GM18870 (cell line): ENCODE data around the gene FGD2.
A peak's percentile ranks its signal among the peaks of the same experiment; 100 is the strongest.
"Not testable (repeated sequence)": the region's sequence is repeated elsewhere in the genome, so short reads cannot be mapped to it uniquely, and the experiment has no call there.

Experiments used
- ATAC-seq: cut with Tn5 transposase; IDR thresholded peaks from one replicate; pipeline ENCODE4 v1.9.1; 2021; ENCODE audit warnings: moderate library complexity; ENCODE audit not compliant: unreplicated experiment

FGD2 gene

DNA sequence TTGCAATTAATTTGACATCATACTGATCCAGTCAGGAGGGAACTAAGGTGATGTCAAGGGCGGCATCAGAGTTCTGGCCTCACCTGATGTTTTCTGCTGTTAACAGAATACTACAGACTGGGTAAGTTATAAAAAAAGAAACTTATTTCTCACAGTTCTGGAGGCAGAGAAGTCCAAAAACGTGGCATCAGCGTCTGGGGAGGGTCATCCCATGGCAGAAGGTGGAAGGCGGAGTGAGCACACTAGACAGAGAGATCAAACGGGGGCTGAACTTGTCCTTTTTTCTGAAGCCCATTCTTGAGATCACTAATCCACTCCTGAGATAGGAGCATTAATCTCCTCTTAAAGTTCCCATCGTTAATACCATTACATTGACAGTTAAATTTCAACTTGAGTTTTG lies 16.2 kb upstream of the FGD2 start:
- no peak for ATAC-seq

DNA sequence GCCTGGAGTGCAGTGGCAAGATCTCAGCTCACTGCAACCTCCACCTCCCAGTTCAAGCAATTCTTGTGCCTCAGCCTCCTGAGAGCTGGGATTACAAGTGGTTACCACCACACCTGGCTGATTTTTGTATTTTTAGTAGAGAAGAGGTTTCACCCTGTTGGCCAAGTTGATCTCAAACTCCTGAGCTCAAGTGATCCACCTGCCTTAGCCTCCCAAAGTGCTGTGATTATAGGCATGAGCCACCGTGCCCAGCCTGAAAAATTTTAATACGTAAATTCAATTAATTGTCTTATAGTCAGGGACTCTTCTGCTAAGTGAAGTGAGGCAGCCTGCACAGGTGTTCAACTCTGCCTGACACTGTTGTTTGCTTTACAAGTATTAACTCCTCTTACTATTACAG lies 15.1 kb upstream of the FGD2 start:
- ATAC-seq: not testable (repeated sequence)

DNA sequence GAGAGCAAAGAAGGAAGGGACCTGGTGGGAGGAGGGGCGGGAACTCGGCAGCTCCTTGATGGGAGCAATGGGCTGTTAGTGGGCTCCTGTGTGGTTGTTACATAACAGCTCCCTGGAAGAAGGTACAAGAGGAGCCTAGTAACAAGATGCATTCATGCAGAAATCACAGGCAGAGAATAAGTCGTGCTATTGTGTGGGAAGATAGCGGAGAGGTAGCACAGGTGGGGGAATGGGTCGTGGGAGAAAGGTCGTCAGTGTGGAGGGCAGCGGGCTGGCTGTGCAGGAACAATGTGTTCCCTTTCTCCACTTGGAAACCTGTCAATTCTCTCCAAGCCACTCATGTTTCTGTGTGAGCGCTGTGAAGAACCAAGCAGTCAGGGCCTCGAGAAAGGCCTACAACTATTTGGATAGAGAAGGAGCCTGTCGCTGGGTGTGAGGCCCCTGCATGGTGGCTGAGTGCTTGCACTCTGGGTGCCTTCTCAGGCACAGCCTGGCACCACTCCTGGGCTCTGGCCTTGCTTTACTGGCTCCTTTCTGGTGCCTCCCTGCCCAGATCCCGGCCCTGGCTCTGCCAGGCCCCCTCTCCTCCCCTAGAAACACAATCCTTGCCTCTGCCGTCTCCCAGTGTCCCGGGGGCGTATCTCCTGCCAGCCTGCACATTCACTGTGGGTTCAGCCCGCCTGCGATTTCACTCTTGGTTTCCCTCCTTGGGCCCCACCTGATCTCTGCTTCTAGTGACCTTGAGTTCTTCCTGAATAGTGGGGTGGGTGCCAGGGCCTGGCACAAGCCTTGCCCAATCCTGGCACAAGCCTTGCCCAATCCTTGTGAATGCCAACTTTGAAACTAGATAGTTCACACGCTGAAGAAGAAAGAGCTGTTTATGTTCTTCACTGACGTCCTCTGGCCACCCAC lies 7.4 kb upstream of the FGD2 start:
- ATAC-seq: no peak

DNA sequence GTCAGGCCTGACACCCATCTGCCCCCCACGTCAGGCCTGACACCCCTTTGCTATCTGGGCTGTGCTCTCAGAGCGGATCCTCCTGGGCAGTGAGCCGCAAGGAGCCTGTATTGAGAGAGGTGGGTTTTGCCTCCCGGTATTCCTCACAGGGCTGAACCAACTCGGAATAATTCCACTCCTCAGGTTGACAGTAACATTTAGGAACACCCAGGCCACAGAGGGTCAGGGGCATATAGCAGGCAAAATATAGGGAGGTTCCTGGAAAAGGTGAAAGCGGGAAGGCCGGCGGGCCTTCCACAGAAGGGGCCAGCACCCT lies 6.8 kb upstream of the FGD2 start:
- ATAC-seq: no peak

DNA sequence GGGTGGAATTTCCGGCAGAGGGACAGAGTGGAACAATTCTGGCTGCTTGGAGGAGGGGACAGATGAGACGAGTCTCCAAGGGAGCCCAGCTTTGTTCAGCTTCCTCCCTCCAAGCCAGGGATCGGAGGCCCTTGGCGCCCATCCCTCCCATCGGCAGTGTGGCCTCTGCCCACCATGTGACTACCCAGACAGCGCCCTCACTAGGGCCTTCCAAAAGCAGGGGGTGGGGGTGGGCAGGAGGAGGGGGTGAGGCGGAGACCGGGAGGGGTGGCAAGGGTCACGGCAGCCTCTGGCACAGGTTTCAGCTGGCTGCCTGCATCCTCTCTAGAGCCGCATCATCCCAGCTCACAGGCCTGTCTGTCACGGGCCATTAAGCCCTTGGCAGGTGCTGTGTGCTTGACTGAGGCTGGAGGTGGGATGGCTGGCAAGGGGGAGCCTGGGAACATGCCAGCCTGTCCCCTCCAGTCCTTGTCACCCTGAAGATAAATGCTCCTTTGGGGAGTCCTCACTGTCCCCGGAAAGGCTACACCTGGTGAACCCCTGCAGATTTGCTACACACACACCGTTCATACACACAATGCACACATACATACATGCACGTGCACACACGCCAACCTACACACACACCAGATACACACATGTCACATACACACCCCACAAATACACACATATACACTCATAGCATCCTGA lies 6.2 kb upstream of the FGD2 start:
- no peak for ATAC-seq

DNA sequence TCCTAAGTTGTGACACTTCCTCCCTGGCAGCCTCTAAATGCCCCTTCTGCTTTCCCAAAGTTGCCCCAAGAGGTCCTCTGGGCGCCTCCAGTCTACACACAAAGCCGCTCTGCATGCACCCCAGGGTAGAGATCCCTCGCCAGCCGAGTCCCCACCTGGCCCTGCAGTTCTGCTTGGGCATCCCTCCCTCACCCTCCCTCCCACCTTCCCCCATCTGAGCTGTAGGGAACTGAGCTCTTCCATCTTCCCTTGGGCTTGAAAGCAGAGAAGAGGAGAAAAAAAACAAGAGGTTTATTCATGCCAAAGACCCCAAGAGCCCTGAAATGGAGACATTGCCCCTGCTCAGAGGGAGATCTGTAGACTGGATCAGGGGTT lies 5.7 kb upstream of the FGD2 start:
- no peak for ATAC-seq

DNA sequence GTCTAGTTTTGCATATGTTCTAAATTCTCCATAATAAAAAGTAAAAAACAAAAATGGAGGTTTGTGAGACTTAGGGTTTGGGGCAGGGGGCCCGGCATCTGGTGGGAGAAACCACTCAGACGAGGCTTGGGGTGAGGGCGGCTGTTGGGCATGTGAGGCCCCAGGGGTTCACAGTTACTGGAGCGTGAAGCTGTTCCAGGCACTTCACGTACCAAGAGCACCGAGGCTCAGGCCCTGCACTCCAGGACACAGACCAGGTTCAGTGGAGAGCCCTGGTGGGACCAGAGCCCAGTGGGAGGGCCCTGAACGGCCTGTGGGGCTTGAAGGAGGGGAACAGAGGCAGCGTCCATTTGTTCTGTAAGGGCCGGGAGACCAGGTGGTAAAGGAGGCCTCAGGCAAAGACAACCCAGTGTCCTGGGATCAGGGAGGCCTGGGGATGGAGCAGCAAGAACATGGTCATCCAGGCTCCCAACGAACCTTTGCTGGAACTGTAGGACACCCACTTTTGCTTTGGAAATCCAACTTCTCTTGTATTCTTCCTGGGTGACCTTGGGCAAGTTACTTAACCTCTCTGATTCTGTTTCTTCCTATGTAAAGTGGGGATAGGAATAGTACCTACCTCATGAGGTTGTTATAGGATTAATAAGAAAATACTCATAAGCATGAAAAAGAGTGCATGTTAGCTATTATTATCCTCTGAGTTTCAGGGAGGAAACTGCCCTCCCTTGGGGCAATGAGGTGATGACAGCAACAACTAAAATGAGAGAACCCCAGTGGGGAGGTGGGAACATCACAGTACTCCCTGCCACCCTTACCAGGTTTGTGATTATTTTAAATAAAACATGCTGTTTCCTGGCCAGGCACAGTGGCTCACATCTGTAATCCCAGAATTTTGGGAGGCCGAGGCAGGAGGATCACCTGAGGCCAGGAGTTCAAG lies 1.1 kb upstream of the FGD2 start:
- no peak for ATAC-seq

DNA sequence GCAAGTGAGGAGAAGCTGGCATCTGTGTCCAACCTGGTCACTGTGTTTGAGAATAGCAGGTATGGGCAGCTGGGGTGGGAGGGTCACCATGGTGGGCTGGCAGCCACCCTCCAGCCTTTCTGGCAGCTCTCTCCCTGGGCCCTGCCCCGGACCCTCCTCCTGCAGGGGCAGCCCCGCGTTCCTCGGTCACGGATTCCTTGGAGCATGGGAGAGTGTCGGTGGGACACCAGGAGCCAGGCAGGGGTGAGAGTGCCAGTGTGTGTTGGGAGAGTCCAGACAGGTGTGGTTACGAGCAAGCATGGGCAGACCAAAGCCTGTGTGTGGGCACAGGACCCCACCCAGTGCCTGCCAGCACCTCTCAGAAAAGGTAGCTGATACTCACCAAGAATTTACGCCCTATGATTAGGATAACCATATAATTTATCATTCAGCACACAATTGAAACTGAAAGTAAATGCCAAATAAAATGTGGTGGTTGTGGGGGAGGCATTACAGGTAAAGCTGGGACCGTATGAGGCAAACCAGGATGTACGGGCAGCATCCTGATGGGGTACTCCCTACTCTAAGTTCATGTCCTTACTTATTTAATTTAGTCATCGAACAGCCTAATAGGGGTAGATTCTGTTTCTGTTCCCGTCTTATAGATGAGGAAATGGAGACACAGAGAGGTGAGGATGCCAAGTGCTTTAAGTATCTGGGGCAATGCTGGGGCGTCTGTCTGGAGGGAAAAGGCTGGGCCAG lies 542 bp downstream of the FGD2 start:
- ATAC-seq: peak; percentile 9

DNA sequence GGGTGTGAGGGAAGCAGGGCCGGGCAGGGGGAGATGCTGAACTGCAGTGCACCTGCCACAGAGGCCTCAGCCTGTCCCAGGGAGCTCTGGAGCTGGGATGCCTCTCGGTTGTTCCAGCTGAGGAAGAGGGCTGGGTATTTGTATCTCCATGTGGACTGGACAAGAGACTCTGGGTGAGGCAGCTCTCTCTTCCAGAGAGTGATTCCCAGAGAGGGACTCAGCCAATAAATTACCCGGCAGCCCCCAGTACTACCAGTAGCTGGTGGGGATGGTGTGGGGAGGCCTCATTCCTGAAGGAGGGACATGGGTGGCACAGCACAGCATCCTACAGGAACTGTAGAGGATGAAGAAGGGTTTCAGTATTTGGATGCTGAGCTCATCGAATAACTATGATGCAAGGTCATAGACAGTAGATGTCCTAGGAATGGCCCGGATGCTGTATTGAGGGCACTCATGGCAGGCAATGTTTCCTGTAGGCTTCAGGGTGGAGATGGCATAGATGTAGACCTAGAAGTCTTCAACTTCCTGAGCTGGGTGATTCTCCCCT lies 1.4 kb downstream of the FGD2 start:
- no peak for ATAC-seq

DNA sequence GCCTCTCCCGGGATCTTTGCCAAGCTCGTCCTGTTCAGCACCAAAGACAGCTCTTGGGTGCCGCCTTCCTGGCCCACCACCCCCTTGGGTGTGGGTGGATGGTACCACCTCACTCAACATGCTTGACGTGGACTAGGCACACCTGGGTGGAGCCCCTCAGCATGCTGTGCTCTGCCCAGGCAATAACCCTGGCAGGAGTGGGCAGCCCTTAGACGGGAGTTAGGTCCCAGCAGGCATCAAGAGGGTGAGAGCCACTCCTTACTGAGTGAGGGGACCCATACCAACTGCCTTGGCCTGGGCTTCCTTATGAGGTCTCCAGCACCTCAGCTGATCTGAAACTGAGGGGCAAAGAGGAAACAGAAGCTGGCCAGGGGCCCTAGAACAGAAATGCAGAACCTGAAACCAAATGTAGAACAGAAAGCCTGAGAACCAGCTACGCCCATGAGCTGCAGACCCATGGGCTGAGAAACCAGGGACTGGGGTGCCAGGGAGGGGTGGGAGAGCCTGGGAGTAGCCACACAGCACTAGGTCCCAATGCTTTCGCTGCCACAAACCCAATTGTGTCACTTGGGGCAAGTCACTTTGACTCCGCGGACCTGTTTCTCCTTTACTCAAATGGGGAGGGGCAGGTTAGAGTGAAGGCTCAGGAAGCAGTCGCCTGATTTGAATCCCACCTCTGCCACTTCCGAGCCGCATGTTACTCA lies 2.0 kb downstream of the FGD2 start:
- ATAC-seq: no peak

DNA sequence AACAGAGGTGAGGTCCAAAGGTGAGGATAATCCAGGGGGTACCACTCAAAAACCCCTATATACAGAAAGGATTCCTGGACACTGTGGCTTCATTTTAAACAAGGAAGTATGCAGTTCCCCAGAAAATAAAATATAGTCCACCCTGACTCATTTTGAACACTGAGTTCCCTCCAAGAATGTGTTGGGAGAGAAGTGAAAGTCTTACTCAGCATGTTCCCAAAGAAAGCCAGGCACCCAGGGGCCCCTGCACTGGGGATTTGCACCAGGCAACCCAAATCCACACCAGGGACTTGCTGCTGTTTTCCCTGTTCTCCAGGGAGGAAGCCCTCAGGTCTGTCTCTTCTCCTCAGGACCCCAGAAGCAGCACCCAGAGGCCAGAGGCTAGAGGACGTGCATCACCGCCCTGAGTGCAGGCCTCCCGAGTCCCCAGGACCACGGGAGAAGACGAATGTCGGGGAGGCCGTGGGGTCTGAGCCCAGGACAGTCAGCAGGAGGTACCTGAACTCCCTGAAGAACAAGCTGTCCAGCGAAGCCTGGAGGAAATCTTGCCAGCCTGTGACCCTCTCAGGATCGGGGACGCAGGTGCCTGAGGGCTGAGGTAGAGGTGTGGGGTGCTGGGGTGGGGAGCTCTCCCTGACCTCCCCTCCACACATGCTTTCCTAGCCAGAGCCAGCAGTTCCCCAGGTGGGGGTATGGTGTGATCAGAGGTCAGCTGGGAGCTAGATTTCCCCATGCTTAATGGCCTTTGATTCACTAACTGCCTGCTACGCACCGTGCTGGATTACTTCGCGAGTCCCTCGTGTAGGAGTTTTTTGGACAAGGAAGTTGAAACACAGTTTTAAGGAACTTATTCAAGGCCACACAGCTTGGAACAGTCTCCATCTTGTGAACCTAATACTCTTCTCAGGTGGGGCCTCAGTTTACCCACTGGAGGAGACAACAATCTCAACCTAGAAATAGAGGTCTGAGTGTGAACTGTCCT lies 3.3 kb downstream of the FGD2 start:
- ATAC-seq: no peak

DNA sequence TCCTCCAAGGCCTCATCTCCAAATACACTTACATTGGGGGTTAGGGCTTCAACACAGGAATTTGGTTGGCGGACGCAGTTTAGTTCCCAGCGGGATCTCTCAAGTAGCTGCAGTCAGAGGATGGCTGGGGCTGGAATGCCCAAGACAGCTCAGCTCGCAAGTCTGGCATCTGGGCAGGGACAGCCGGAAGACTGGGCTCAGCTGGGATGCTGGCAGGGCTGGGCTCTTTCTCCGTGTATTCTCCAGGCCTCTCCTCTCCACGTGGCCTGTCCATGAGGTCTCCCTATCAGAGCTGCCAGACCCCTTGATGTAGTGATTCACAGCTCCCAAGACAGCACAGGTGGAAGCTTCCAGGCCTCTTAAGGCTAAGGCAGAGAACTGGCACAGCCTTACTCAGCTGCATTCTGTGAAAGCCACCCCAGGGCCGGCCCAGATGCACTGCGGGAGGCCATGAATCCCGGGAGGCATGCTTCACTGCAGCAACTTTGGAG lies 5.0 kb downstream of the FGD2 start:
- ATAC-seq: no peak

DNA sequence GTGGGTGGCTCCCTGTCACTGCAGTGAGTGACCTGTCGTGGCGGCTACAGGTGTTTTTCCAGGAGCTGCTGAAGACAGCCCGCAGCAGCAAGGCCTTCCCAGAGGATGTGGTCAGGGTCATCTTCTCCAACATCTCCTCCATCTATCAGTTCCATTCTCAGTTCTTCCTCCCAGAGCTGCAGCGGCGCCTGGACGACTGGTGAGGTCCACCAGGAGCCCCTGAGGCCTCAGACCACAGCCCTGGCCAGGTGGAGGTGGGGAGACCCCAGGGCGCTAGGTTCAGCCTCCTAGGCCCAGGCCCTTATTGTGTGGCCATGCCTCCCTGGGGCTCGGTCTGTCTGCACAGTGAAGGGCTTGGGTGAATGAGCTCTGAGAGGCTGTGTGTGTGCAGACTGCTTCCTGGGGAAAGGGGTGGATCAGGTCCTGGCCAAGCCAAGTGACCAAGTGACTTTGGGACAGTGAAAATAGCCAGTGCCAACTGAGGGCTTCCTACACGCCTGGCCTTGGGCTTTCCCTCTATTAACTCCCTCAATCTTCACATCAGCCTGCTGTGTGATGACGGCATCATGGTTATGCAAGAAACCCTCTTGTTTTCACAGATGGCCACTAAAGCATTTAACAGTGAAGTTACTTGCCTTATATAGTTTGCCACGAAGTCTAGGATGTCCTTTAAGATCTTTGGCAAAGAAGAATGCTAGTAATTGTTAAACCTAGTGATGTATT lies 6.4 kb downstream of the FGD2 start:
- no peak for ATAC-seq

DNA sequence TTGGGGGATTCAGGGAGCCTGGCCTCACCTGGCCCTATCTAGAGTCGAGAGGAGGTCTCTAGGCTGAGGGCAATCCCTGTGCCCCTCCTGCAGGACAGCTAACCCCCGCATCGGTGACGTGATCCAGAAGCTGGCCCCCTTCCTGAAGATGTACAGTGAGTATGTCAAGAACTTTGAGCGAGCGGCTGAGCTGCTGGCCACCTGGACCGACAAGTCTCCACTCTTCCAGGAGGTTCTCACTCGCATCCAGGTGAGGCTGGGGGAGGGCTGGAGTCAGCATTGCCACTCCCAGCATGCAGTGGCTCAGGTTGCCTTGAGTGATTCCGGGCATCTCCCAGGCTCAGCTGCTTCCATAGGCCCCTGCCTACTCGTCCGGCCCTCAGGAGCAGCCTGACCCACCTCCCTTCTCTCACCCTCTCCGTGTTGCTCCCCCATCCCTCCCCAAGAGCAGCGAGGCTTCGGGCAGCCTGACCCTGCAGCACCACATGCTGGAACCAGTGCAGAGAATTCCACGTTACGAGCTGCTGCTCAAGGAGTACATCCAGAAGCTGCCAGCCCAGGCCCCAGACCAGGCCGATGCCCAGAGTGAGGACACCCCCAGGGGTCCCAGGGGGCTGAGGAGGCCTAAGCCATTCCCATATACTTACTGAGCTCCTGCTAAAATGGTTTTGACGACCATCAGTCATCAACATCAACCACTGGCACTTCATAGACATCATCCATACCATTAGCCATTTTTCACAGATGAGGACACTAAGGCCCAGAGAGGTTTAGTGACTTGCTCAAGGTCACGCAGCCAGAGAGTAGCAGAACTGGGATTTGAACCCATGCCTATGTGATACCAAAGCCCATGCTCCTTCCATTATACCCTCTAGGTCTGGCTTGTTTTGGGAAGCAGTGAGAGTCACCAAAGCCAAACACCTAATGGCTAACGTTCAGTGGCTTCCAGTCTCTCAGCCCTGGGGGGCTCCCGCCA lies 8.3 kb downstream of the FGD2 start:
- ATAC-seq: no peak

DNA sequence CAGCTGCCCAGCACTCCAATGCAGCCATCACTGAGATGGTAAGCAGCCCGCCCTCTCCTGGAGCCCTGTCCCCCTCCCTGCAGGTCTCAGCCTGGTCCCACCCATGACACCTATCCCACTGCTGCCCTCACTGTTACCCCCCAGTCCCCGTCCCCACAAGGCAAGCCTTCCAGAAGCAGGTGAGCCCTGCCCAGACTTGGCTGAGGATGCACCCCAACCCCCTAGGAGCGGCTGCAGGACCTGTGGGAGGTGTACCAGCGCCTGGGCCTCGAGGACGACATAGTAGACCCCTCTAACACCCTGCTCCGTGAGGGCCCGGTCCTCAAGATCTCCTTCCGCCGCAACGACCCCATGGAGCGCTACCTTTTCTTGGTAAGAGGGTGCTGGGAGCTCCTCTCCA lies 9.2 kb downstream of the FGD2 start:
- ATAC-seq: no peak

DNA sequence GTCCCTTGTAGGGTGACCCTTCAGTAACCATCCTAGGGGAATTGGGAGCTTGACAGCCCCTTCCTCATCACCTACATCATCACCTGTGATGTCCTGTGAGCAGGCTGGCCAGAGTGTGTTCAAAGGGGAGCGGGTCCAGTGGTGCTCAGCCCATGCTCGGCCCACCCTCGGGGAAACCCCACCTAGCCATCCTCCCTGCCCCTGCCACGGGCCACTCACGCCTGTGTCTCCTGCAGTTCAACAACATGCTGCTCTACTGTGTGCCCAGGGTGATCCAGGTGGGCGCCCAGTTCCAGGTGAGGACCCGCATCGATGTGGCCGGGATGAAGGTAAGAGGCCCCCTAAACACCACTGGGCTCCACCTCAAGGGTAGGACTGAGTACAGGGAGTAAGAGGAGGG lies 10.1 kb downstream of the FGD2 start:
- no peak for ATAC-seq

DNA sequence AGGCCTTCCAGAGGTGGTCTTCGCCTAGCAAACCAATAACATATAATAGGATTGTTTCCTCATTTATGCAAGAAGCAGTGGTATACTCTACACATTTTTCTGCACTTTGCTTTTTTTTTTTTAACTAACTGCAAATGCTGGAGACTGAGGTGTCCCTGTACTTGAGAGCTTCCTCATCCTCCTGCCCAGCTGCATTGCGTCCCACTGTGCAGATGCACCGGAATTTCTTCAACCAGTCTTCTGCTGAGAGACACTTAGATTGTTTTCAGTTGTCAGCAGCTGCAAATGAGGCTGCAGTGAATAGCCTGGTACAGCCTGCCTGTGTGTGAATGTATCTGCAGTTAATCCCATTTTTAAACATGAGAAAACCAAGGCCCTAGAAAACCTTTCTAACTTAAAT lies 11.5 kb downstream of the FGD2 start:
- no peak for ATAC-seq
